Measurements from ENCODE around the gene SKIC8. TPM values are rescaled to one million over a fixed set of nuclear protein-coding genes. Genes with fewer than 3 reads are reported as not detected.

SKIC8 gene
- total RNA-seq, 1 donor from 2014 or later, result 44.4 TPM

DNA sequence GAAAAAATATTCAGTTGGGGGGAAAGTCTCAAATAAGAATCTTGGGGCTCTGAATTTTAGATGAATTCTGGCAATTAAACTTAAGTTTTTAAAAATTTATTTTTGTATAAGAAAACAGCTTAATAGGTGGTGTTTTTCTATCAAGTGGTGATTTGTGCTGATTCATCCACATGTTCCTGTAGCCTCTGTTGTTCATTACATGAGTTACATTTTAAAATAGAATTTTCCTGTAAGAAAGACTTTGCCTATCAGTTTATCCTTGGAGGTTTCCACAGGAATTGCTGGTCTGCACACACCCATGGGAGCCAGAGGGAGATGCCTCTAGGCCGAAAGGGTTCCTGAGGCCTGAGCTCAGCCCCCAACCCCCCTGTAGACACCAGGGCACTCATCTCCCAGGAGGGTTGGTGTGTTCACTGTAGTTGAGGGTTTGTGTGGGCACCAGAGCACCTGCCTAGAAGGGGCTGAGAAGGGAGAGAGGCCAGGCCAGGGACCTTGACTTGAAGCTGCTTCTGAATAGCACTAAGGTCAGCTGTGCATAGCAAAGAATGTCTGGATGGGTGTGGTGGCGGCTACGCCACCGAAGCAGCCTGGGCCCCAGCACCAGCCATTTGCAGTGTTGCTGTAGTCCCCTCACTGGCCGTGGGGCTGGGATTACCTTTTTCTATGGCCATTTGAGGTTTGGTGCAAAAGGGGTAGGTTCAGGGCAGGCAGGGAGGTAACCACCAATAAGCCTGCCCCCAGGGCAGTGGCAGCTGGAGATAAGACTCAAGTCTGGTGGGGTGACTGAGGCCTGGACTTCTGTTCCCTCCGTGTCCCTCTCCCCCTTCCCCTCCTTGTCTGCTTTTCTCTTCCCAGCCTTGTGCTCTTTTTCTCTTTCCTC is 23.1 kb downstream of the SKIC8 start:
- DNase-seq (no peak), ATAC-seq (no peak)
- Histone ChIP-seq H3K36me3 (peaks cover 42% of the 10 kb centered on the region), H3K4me3 (no peak overlapping the region), H3K9me3 (no peaks in the 10 kb centered on the region), H3K27ac (no peak overlapping the region), H3K27me3 (ENCODE audit: low read depth) (no peaks in the 10 kb centered on the region), H3K4me1 (peaks cover 5% of the 10 kb centered on the region)
- TF ChIP-seq, protein P1, sequence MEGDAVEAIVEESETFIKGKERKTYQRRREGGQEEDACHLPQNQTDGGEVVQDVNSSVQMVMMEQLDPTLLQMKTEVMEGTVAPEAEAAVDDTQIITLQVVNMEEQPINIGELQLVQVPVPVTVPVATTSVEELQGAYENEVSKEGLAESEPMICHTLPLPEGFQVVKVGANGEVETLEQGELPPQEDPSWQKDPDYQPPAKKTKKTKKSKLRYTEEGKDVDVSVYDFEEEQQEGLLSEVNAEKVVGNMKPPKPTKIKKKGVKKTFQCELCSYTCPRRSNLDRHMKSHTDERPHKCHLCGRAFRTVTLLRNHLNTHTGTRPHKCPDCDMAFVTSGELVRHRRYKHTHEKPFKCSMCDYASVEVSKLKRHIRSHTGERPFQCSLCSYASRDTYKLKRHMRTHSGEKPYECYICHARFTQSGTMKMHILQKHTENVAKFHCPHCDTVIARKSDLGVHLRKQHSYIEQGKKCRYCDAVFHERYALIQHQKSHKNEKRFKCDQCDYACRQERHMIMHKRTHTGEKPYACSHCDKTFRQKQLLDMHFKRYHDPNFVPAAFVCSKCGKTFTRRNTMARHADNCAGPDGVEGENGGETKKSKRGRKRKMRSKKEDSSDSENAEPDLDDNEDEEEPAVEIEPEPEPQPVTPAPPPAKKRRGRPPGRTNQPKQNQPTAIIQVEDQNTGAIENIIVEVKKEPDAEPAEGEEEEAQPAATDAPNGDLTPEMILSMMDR (IDR thresholded peaks at IDR 0.05), result no peak
- intact Hi-C loops (cut with DNase I), result no loop called here

DNA sequence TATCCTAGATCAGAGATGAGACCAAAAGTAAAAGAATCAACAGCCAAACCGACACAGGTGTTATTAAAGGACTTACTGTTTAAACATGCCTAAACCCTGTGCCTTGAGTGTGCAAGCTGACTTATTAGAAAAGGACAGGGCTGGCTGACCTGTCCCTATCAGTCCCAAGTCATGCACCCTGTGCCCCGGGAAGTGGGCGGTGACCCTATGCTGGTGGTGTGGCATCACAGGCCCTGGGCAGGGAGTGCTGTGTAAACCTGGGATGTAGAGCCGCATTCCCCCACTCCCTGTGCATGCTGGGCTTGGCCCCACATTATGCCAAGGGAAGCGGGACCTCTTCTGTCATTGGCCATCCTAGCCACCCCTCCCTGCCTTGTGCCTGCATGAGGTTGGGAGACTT is 24.4 kb downstream of the SKIC8 start:
- DNase-seq (no peak), ATAC-seq (no peak)
- Histone ChIP-seq H3K9me3 (no peaks in the 10 kb centered on the region), H3K36me3 (peaks cover 29% of the 10 kb centered on the region), H3K4me1 (peaks cover 5% of the 10 kb centered on the region), H3K4me3 (no peak overlapping the region), H3K27ac (no peak overlapping the region), H3K27me3 (ENCODE audit: low read depth) (no peaks in the 10 kb centered on the region)
- intact Hi-C loops (cut with DNase I), result no loop called here
- TF ChIP-seq, protein P1 (IDR thresholded peaks at IDR 0.05), result no peak

DNA sequence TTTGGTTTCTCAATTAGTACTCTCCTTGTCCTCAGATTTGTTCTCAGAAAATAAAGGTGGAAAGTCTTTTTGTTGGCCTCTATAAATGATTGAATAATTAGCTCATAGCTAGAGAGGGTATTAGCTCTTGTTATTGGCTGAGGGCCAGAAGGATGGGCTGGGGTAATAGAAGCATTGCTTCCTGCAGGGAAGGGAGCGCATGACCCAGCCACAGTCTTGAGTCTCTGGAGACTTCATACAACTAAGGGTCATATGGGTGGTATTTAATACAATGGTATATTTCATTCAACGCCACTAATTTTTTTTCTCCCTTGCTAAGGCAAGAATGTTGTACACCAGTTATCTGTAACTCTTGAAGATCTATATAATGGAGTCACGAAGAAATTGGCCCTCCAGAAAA is 26.6 kb downstream of the SKIC8 start:
- no peak for DNase-seq
- H3K4me3 ChIP-seq, result no peak overlapping the region
- H3K27me3 ChIP-seq (ENCODE audit: low read depth), result no peaks in the 10 kb centered on the region
- intact Hi-C loops (cut with DNase I), result no loop called here
- peaks cover 4% of the 10 kb centered on the region for H3K4me1 ChIP-seq
- ATAC-seq, result no peak
- peaks cover 16% of the 10 kb centered on the region for H3K36me3 ChIP-seq
- H3K9me3 ChIP-seq, result no peaks in the 10 kb centered on the region
- no peak overlapping the region for H3K27ac ChIP-seq
- TF ChIP-seq, protein P1 (IDR thresholded peaks at IDR 0.05), result no peak

DNA sequence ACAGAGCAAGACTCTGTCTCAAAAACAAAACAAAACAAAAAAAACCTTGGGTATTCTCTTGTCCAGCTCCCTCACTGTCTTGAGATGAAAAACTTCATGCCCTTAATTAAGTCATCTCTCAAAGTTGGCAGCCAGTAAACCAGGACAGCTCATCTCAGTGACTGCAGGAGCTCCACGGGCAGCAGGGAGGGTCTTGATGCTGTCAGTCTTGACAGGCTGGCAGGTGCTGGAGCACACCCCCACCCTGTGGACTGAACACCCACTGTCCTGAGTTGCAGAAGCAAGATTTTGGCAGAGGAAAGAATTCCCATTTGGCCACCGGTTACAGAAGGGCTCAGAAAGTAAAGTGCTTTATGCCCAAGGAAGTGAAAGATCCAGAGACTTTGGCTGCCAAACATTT is 27.1 kb downstream of the SKIC8 start:
- TF ChIP-seq, protein P1 (IDR thresholded peaks at IDR 0.05), result no peak
- no peak for ATAC-seq
- no peak overlapping the region for H3K27ac ChIP-seq
- H3K27me3 ChIP-seq (ENCODE audit: low read depth), result no peaks in the 10 kb centered on the region
- intact Hi-C loops (cut with DNase I), result no loop called here
- H3K4me1 ChIP-seq, result no peaks in the 10 kb centered on the region
- peaks cover 13% of the 10 kb centered on the region for H3K36me3 ChIP-seq
- no peak for DNase-seq
- H3K9me3 ChIP-seq, result no peaks in the 10 kb centered on the region
- H3K4me3 ChIP-seq, result no peak overlapping the region

DNA sequence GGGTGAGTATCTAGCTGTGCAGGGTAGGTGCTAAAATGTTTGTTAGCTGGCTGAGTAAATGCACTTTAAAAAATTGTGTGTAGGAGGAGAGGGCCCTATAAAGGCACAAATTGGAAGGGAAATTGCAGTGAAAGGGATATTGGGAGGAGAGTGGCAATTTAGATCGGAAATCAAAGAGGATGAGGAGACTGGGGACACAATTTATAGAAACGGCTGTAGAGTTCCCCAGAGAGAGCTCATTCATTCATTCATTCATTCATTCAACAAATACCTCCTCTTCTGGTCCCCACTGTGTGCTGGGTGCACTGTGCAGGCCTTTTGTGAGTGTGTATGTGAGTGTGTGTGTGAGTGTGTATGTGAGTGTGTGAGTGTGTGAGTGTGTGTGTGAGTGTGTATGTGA is 32.6 kb downstream of the SKIC8 start:
- no peak overlapping the region for H3K4me3 ChIP-seq
- no peaks in the 10 kb centered on the region for H3K9me3 ChIP-seq
- intact Hi-C loops (cut with DNase I), result no loop called here
- no peaks in the 10 kb centered on the region for H3K27me3 ChIP-seq (ENCODE audit: low read depth)
- no peaks in the 10 kb centered on the region for H3K36me3 ChIP-seq
- ATAC-seq, result no peak
- no peak overlapping the region for H3K27ac ChIP-seq
- TF ChIP-seq, protein P1 (IDR thresholded peaks at IDR 0.05), result no peak
- H3K4me1 ChIP-seq, result peaks cover 18% of the 10 kb centered on the region
- no peak for DNase-seq

Data from lower lobe of right lung (tissue), 2 donors.